ENCODE results near the gene CFAP141. TPM values are rescaled to one million over a fixed set of nuclear protein-coding genes. Genes with fewer than 3 reads are reported as not detected.
A peak's percentile ranks its signal among the peaks of the same experiment; 100 is the strongest.

CFAP141 gene
- total RNA-seq, 3 donors from 2014 or later (not counting 1 experiment from before 2014, with no cell fraction given): 1.2 TPM; not detected in 2

DNA sequence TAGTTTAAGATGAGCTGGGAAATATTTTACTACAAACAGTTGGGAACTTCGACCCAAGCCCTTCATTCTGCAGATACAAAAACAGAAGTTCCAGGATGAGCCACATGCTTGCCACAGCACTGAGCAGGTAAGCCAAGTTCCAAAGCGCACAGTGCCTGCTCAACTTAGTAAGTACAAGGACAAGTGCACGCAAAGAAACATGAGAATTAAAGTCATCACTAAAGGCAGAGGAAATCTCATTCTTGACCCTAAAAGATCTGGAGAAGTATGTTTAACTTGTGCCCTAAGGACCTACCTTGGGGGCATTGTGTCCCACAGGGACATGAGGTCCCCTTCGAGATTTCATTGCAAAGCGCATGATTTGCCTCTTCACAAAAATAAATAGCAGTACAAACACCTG lies 13.4 kb upstream of the CFAP141 start:
- DNase-seq (peak in 1 of 2 donors; percentile 27), ATAC-seq (no peak)
- intact Hi-C loops (cut with micrococcal nuclease): no loop called here
- Histone ChIP-seq H3K27me3 (ENCODE audit: control insufficient read depth, insufficient read depth, low read length) (no peaks in the 10 kb centered on the region), H3K9me3 (ENCODE audit: control insufficient read depth, insufficient read depth, low read length) (no peaks in the 10 kb centered on the region), H3K27ac (ENCODE audit: low read length) (peak overlapping the region; percentile 95), H3K4me1 (ENCODE audit: control insufficient read depth, insufficient read depth, low read length) (peaks cover 21% of the 10 kb centered on the region), H3K4me3 (ENCODE audit: low read length) (peak overlapping the region; percentile 96), H3K36me3 (ENCODE audit: control insufficient read depth, insufficient read depth, low read length) (peaks cover 20% of the 10 kb centered on the region)
- H3K27me3 Mint-ChIP-seq (ENCODE audit: low read depth in 2 of 2): peaks cover 0 to 2% of the 10 kb centered on the region in 2 donors
- TF ChIP-seq, protein P1, sequence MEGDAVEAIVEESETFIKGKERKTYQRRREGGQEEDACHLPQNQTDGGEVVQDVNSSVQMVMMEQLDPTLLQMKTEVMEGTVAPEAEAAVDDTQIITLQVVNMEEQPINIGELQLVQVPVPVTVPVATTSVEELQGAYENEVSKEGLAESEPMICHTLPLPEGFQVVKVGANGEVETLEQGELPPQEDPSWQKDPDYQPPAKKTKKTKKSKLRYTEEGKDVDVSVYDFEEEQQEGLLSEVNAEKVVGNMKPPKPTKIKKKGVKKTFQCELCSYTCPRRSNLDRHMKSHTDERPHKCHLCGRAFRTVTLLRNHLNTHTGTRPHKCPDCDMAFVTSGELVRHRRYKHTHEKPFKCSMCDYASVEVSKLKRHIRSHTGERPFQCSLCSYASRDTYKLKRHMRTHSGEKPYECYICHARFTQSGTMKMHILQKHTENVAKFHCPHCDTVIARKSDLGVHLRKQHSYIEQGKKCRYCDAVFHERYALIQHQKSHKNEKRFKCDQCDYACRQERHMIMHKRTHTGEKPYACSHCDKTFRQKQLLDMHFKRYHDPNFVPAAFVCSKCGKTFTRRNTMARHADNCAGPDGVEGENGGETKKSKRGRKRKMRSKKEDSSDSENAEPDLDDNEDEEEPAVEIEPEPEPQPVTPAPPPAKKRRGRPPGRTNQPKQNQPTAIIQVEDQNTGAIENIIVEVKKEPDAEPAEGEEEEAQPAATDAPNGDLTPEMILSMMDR (IDR thresholded peaks at IDR 0.05): no peak
- peak overlapping the region; percentile 97 to 98 for H3K27ac Mint-ChIP-seq
- H3K4me3 Mint-ChIP-seq: peak overlapping the region; percentile 90
- H3K36me3 Mint-ChIP-seq: peaks cover 6% of the 10 kb centered on the region
- H3K9me3 Mint-ChIP-seq: no peaks in the 10 kb centered on the region
- peaks cover 56 to 68% of the 10 kb centered on the region in 2 donors for H3K4me1 Mint-ChIP-seq
- 18% methylated on average over 5 of the region's 5 CpGs for whole genome bisulfite sequencing (ENCODE audit: insufficient coverage)

DNA sequence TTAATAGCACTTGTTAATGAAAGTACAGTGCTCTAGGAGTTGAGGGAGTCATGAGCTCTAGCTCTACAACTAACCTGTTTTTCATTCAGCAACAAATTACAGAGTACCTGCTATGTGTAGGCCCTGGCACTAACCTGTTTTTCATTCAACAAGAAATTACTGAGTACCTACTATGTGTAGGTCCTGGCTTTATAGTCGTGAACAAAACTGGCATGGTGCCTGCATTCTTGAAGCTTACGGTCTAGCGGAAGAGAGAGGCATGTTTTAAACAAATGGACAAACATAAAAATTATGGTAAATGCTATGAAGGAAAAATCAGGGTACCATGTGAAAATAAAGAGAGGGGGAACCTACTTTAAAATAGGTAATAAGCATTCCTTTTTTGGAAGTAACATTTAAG lies 12.4 kb upstream of the CFAP141 start:
- no peaks in the 10 kb centered on the region for H3K9me3 ChIP-seq (ENCODE audit: control insufficient read depth, insufficient read depth, low read length)
- ATAC-seq (no peak), DNase-seq (no peak)
- intact Hi-C loops (cut with micrococcal nuclease): no loop called here
- H3K27ac ChIP-seq (ENCODE audit: low read length): no peak overlapping the region
- WGBS (ENCODE audit: insufficient coverage): 100% methylated on average over 3 of the region's 3 CpGs
- peak overlapping the region; percentile 90 for H3K4me3 Mint-ChIP-seq
- peaks cover 29% of the 10 kb centered on the region for H3K36me3 ChIP-seq (ENCODE audit: control insufficient read depth, insufficient read depth, low read length)
- peaks cover 0 to 2% of the 10 kb centered on the region in 2 donors for H3K27me3 Mint-ChIP-seq (ENCODE audit: low read depth in 2 of 2)
- H3K9me3 Mint-ChIP-seq: no peaks in the 10 kb centered on the region
- H3K27me3 ChIP-seq (ENCODE audit: control insufficient read depth, insufficient read depth, low read length): no peaks in the 10 kb centered on the region
- H3K4me1 ChIP-seq (ENCODE audit: control insufficient read depth, insufficient read depth, low read length): peaks cover 21% of the 10 kb centered on the region
- peaks cover 46 to 58% of the 10 kb centered on the region in 2 donors for H3K4me1 Mint-ChIP-seq
- no peak overlapping the region for H3K4me3 ChIP-seq (ENCODE audit: low read length)
- H3K27ac Mint-ChIP-seq: peak overlapping the region; percentile 97 to 98
- peaks cover 6% of the 10 kb centered on the region for H3K36me3 Mint-ChIP-seq
- TF ChIP-seq, protein P1 (IDR thresholded peaks at IDR 0.05): no peak

DNA sequence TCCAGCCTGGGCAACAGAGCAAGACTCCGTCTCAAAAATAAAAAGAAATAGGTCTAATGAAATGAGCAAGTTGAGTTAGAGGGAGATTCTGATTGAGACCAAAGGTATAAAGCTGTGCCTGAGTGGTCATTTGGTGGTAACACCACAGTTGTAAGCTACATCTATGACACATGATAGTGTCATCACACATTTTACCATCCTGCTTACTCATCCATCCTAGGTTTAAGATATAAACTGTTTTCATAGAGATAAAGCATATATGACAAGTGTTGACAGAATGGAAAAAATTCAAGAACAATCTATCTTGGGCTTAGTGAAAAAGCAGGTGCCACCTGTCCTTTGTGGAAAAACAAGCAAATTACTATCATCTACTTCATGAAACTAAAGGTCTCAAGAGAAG lies 7.1 kb upstream of the CFAP141 start:
- H3K27ac ChIP-seq (ENCODE audit: low read length): no peak overlapping the region
- H3K4me3 ChIP-seq (ENCODE audit: low read length): no peak overlapping the region
- H3K36me3 ChIP-seq (ENCODE audit: control insufficient read depth, insufficient read depth, low read length): peaks cover 59% of the 10 kb centered on the region
- H3K9me3 ChIP-seq (ENCODE audit: control insufficient read depth, insufficient read depth, low read length): no peaks in the 10 kb centered on the region
- no peak overlapping the region for H3K4me3 Mint-ChIP-seq
- no peak for DNase-seq
- no peaks in the 10 kb centered on the region for H3K27me3 ChIP-seq (ENCODE audit: control insufficient read depth, insufficient read depth, low read length)
- TF ChIP-seq, protein P1 (IDR thresholded peaks at IDR 0.05): no peak
- 89% methylated on average over 1 of the region's 1 CpG for WGBS (ENCODE audit: insufficient coverage)
- peaks cover 9 to 11% of the 10 kb centered on the region in 2 donors for H3K4me1 Mint-ChIP-seq
- ATAC-seq: peak in 1 of 3 donors; percentile 38
- H3K9me3 Mint-ChIP-seq: no peaks in the 10 kb centered on the region
- no peaks in the 10 kb centered on the region for H3K27me3 Mint-ChIP-seq (ENCODE audit: low read depth in 2 of 2)
- no peaks in the 10 kb centered on the region for H3K4me1 ChIP-seq (ENCODE audit: control insufficient read depth, insufficient read depth, low read length)
- intact Hi-C loops (cut with micrococcal nuclease): no loop called here
- H3K36me3 Mint-ChIP-seq: peaks cover 7% of the 10 kb centered on the region
- H3K27ac Mint-ChIP-seq: no peak overlapping the region

DNA sequence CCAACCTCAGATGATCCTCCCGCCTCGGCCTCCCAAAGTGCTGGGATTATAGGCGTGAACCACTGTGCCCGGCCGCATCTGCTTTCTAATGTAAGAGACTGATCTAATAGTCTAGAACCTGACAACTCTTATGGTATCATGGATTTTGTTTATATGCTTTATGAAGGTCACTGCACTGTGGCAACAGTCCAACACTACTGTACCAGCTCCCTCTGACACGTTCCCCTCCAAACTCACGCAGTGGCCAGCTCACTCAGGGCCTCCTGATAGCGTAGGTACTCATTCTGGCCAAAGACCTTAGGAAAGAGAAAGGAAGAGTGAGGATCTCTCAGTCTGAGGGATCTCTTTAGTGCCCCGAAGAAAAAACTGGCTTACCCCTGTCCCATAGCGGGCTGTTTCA lies 6.0 kb upstream of the CFAP141 start:
- intact Hi-C loops (cut with micrococcal nuclease): no loop called here

More for the DNA sequence above, 6.0 kb upstream of the CFAP141 start:
- peaks cover 53% of the 10 kb centered on the region for H3K36me3 ChIP-seq (ENCODE audit: control insufficient read depth, insufficient read depth, low read length)
- H3K4me1 ChIP-seq (ENCODE audit: control insufficient read depth, insufficient read depth, low read length): no peaks in the 10 kb centered on the region
- TF ChIP-seq, protein P1 (IDR thresholded peaks at IDR 0.05): no peak
- DNase-seq (no peak), ATAC-seq (no peak)
- peak overlapping the region in 1 of 2 donors; percentile 44 for H3K27ac Mint-ChIP-seq
- H3K9me3 ChIP-seq (ENCODE audit: control insufficient read depth, insufficient read depth, low read length): no peaks in the 10 kb centered on the region
- H3K27ac ChIP-seq (ENCODE audit: low read length): no peak overlapping the region
- 98% methylated on average over 10 of the region's 10 CpGs for WGBS (ENCODE audit: insufficient coverage)
- no peaks in the 10 kb centered on the region for H3K27me3 Mint-ChIP-seq (ENCODE audit: low read depth in 2 of 2)
- no peak overlapping the region for H3K4me3 ChIP-seq (ENCODE audit: low read length)
- no peak overlapping the region for H3K4me3 Mint-ChIP-seq
- H3K36me3 Mint-ChIP-seq: peaks cover 7% of the 10 kb centered on the region
- H3K4me1 Mint-ChIP-seq: no peaks in the 10 kb centered on the region
- no peaks in the 10 kb centered on the region for H3K9me3 Mint-ChIP-seq
- H3K27me3 ChIP-seq (ENCODE audit: control insufficient read depth, insufficient read depth, low read length): no peaks in the 10 kb centered on the region
